WTC11 (cell line): ENCODE data around the gene PHACTR3.

Source experiments
- ARID4B ChIP-seq: sonication (generic); formaldehyde crosslinking; IDR thresholded peaks from 2 replicates; pipeline ENCODE4 v1.8.0; 2023; ENCODE audit warnings: missing genetic modification reagents, mild to moderate bottlenecking, borderline replicate concordance
- CTCF ChIP-seq: fragments of 200-600 bp; IDR thresholded peaks from 2 replicates; pipeline ENCODE4 v1.8.0; 2022; ENCODE audit warnings: antibody characterized with exemption
- E2F4 ChIP-seq: sonication (generic); formaldehyde crosslinking; IDR thresholded peaks from 2 replicates; pipeline ENCODE4 v1.8.1; 2022; ENCODE audit warnings: low read depth, mild to moderate bottlenecking, moderate library complexity, missing genetic modification reagents, borderline replicate concordance
- MAX ChIP-seq: sonication (generic); formaldehyde crosslinking; IDR thresholded peaks from 2 replicates; pipeline ENCODE4 v1.8.0; 2022; ENCODE audit warnings: mild to moderate bottlenecking, missing genetic modification reagents
- TEAD4 ChIP-seq: sonication (generic); formaldehyde crosslinking; IDR thresholded peaks from 2 replicates; pipeline ENCODE4 v1.8.0; 2022; ENCODE audit warnings: mild to moderate bottlenecking, missing genetic modification reagents
- ZNF121 ChIP-seq: sonication (generic); formaldehyde crosslinking; IDR thresholded peaks from 2 replicates; pipeline ENCODE4 v1.8.0; 2023; ENCODE audit warnings: missing genetic modification reagents

- TF ChIP-seq TEAD4 (no peak), ZNF121 (CRISPR knock-in tag) (no peak), CTCF (no peak), ARID4B (no peak), E2F4 (CRISPR knock-in tag) (no peak), MAX (CRISPR knock-in tag) (no peak)
These were observed 18.8 kb downstream of the PHACTR3 start for GRCh38 chr20:59623133-59623532.
